NB4 (cell line): ENCODE data around the gene UBE2D3.

Experiments used
- MYC ChIP-seq: IDR thresholded peaks from 2 replicates; pipeline ENCODE4 v1.6.1; 2011; ENCODE audit warnings: low read depth, low read length
- POLR2A ChIP-seq: IDR thresholded peaks from 2 replicates; pipeline ENCODE4 v1.6.1; 2011; ENCODE audit warnings: mild to moderate bottlenecking; ENCODE audit not compliant: insufficient read length; ENCODE audit errors: extremely low read depth
- TF ChIP-seq, protein P1 (sequence below): IDR thresholded peaks from one replicate; pipeline ENCODE4 v1.5.1; 2012; ENCODE audit warnings: low read depth, low read length

DNA sequence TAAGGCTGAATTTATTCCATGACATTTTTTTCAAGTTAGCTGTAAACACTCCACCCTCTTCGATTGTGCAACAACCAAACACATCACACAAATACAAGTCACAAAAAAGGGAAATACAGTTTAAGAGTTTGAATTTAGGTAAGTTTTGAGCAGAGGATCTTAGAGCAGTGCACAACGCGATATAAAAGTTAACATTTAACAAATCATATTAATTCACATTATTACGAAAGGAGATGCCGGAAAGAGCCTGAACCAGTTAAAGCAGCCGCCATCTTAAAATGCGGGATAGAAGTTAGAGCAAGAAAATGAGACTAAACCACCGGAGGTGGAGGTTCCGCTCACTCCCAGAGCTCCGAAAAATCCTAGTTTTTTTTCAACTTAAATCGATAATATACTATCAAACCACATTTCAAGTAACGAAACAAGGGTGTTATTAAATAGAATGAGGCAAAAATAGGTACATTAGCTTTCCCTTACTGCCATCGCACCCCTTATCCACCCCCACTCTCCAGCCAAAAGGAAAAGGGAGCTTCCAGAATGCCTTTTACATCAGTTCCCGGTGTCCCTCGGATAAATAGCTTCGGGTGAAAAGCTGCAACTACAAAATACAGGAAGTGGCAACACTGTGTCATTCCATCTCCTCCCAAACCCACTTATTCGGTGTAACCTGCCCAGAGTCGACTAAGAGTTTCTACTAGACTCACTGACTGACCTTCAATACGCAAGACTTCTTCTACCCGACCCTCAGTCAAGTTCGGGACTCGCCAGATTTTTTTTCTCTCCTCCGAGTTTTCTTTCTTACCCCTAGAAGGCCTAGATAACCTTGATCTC lies 1.9 kb downstream of the UBE2D3 start:
- TF ChIP-seq, protein P1, sequence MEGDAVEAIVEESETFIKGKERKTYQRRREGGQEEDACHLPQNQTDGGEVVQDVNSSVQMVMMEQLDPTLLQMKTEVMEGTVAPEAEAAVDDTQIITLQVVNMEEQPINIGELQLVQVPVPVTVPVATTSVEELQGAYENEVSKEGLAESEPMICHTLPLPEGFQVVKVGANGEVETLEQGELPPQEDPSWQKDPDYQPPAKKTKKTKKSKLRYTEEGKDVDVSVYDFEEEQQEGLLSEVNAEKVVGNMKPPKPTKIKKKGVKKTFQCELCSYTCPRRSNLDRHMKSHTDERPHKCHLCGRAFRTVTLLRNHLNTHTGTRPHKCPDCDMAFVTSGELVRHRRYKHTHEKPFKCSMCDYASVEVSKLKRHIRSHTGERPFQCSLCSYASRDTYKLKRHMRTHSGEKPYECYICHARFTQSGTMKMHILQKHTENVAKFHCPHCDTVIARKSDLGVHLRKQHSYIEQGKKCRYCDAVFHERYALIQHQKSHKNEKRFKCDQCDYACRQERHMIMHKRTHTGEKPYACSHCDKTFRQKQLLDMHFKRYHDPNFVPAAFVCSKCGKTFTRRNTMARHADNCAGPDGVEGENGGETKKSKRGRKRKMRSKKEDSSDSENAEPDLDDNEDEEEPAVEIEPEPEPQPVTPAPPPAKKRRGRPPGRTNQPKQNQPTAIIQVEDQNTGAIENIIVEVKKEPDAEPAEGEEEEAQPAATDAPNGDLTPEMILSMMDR: no peak
- TF ChIP-seq POLR2A (no peak), MYC (no peak)
